ENCODE results near the gene RFX2.

DNA sequence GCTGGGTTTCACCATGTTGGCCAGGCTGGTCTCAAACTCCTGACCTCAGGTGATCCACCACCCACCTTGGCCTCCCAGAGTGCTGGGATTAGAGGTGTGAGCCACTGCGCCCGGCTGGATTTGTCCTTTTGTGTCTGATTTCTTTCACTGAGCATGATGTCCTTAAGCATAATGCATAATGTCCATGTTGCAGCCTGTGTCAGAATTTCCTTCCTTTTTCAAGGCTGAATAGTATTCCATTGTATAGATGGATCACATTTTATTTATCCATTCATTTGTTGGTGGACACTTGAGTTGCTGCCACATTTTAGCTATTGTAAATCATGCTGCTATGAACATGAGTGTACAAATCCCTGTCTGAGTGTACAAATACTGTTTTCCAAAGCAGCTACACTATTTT is 25.5 kb downstream of the RFX2 start:
- TF ChIP-seq, protein P1, sequence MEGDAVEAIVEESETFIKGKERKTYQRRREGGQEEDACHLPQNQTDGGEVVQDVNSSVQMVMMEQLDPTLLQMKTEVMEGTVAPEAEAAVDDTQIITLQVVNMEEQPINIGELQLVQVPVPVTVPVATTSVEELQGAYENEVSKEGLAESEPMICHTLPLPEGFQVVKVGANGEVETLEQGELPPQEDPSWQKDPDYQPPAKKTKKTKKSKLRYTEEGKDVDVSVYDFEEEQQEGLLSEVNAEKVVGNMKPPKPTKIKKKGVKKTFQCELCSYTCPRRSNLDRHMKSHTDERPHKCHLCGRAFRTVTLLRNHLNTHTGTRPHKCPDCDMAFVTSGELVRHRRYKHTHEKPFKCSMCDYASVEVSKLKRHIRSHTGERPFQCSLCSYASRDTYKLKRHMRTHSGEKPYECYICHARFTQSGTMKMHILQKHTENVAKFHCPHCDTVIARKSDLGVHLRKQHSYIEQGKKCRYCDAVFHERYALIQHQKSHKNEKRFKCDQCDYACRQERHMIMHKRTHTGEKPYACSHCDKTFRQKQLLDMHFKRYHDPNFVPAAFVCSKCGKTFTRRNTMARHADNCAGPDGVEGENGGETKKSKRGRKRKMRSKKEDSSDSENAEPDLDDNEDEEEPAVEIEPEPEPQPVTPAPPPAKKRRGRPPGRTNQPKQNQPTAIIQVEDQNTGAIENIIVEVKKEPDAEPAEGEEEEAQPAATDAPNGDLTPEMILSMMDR (IDR thresholded peaks at IDR 0.05), result no peak
- no peak for TF ChIP-seq ZFX (IDR thresholded peaks at IDR 0.05; ENCODE audit: borderline replicate concordance)

Data from 22Rv1 (cell line).